Measurements from ENCODE around the gene NTNG1.

The NTNG1 gene

DNA sequence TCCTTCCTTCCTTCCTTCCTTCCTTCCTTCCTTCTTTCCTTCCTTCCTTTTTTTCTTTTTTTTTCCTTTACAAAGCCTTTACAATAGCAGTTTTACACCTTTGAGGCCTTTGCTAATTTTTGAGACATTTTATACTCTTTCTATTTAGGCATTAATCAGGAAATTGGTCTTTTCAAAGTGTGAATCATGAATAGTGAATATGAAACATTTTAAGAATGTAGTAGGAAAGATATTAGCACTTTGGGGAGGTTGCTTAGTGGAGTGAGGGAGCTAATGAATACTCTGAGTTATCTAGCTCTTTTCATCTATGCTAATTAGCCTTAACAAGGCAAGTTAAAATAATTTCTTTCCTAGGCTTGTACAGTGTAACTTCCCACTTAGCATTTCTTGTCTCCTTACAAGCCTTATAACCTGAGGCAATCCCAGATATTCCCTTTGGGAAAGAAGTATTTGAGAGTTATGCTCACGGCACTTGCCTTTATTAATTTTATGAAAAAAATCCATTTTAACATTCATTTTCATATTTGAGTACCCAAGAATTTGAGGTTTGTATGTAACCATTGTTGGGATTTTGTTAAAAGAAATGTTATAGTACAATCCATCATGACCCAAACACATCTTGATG is 122.6 kb downstream of the NTNG1 start:
- no peak for DNase-seq (ENCODE audit: low spot score)

DNA sequence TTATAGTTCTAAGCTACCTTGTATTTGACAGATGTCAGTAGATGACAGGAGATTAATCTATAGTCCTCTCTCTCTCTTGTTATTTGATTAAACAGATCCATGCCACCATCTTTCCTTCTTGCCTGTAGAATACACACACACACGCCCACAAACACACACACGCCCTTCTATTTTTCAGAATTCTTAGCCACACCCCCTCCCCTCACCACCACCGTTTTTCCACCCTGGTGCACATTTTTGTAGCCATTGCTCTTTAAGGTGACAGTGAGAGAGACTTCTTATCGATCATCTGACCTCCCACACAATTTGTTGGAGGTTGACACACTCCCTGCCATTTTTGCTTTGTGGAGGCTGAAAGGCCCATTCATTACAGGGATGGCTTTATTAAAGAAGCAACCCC is 123.2 kb downstream of the NTNG1 start:
- DNase-seq (ENCODE audit: low spot score): no peak

DNA sequence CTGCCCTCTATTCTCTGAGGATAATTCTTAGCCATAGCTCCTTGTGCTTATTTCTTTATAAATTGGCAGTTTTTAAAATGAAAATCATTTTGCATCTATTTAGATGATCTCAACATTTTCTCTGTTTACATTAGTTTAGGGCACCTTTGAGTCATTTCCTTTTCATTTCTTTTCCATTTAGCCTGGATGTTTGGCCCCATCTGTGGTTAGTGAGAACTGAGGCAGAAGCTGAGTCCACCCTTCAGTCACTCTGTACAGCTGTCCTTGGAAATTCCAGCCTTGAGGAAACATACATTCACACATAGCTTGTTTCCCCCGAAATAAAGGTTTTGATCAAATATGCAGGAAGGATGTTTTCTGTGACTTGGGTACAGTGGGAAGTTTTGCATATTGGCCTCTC is 123.7 kb downstream of the NTNG1 start:
- no peak for DNase-seq (ENCODE audit: low spot score)

DNA sequence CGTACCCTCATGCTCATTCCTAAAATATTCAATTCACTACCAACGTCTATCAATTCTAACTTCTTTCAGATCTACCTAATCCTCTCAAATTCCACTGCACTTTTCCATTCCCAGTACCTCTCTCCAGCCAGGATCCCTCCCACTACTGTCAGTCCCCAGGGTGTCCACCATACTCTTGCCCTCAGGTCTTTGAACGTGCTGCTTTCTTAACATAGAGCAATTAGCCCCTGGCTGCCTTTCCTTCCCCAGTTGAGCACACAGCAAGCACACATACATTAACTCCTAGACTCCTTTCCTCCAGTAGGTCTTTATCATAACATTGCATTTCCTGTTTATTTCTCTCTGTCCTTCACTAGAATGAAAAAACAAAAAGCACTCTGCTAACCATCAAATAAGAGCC is 126.7 kb downstream of the NTNG1 start:
- DNase-seq (ENCODE audit: low spot score): no peak

GRCh38 chr1:107272321-107272720 is 131.5 kb downstream of the NTNG1 start:
- DNase-seq (ENCODE audit: low spot score): no peak

DNA sequence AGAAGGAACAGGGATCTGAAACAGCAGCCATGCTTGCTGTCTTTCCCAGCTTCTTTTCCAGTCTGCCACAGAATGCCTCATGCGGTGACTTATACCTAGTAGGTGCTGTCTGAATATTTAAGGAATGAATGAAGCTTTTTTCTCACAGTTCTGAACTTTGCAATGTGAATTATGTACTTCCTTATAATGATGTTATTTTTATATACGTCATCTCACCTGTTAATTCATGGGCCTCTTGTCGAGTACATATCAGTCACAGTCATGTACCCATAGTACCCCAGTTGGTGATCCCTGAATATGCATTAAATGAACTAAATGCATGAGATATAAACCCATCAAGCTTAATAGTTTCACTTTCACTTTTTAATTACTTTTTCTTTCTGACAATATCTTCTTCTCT is 132.7 kb downstream of the NTNG1 start:
- no peak for DNase-seq (ENCODE audit: low spot score)

DNA sequence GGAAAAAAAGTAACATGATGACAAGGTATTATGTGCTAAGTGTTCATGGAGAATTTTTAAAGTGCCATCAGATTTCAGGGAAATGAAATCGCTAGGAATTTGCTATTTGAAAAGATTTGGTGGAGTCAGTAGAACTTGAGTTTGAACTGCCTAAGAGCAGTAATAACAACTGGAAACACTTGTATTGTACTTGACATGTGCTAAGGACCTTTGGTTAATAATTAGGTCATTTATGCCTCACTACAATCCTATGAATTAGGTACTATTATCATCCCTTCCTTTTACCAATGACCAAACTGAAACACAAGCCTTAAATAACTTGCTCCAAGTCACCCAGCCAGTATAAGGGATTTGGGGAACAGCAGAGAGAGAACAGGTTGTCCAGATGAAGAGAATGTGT is 133.4 kb downstream of the NTNG1 start:
- DNase-seq (ENCODE audit: low spot score): no peak

DNA sequence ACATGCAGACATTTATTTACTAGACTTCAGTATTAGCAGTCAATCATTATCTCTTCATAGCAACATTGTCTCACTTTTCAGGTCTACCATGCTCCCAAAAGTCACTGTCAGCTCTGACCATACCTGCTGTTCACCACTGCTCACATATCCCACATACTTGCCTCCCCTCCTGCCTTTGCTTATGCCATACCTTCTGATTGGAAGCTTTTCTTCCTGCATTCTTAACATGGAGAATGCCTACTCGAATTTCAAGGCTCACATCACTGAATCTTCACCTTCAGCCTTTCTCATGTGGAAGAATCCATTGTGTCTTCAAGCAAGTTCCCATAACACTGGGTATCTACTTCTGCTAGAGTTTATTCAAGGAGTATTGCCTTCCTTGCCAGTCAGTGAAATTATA is 135.4 kb downstream of the NTNG1 start:
- no peak for DNase-seq (ENCODE audit: low spot score)

DNA sequence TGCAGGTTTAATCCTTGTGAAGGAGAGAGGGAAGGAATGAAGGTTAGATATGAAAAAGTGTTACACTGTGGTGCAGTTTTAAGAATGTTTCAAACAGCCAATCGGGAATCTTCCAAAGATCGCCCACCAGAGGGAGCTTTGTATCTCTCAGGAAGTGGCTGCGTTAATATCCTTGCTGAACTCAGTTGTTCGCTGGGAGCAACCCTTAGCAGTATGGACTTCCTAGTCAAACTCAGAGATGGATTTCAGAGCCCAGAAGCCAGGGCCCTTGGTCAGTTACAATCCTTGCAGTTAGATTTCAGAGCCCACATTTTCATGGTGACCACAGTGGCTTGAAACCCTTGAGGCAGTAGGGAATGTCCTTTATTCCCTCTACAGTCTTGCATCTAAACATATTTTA is 136.2 kb downstream of the NTNG1 start:
- DNase-seq (ENCODE audit: low spot score): peak; percentile 66

DNA sequence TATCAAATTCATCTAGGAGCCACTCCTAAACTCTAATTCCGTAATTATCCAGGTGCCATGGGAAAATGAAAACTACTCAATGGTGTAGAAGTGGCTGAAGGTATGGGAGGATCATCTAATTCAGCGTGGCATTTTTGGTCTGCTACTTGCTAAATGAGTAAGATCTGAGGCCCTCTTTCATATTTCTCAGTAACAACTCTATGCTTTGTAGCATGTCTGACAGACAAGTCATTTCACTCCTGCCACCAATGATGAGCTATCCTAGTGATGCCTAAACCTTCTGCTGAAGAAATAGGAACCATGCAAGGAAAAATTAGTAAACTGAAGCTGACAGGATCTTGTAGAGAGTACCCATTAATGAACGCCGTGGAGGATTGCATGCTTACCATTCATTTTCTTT is 145.3 kb downstream of the NTNG1 start:
- DNase-seq (ENCODE audit: low spot score): no peak

- DNase-seq (ENCODE audit: low spot score): no peak
Measured at GRCh38 chr1:107291987-107292386, 151.1 kb downstream of the NTNG1 start.

- DNase-seq (ENCODE audit: low spot score): no peak
Measured at GRCh38 chr1:107293901-107294613, 153.2 kb downstream of the NTNG1 start.

DNA sequence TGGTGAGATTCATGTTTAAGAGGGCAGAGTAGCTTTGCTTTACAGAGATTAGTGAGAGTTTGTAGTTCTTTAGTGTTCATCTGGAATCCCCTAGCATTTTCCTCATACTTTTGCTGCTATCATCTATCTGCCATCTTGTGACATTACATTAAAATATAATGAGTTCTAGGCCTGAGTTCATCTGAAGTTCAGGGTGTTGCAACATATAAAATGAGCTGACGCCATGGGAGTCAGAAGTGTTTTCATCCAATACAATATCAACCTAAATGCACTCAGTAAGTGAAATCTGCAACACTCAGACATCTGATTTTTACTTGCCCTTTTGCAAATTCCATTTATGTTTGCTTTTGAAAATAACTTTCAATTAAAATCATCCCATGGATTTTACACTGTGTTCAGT is 153.8 kb downstream of the NTNG1 start:
- DNase-seq (ENCODE audit: low spot score): no peak

DNA sequence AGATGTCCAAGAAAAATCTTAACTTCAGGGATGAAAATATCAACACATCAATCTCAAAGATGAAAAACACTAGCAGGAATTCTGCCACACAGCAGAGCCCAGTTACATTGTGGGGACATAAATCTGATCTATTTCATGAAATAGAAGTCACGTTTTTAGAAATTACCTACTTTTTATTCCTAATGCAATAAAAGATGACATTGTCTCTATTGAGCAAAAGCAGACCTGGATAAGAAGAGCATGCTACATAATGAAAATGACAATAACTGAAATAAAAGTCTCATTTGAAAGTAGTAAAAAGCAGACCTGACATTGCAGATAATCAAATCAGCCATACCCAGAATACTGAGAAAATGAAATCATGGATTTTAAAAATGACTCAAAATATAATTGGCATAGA is 156.8 kb downstream of the NTNG1 start:
- DNase-seq (ENCODE audit: low spot score): no peak

DNA sequence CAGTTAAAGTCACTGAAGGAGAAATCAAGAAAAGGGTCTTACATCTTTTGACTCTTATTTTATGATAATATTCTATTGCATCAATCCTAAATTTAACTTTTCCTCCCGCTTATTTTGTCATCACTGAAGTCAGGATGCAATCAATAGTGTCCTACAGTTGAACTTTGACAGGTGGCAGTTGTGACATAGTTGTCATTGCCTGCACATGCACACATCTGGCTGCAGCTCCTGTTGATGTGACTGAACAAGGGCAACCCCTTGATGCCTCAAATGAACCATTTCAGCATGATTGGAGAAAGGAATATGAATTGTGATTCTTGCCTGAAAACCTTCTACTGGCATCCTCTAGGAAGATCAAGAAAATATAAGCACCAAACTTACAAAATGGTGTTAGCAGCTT is 157.7 kb downstream of the NTNG1 start:
- DNase-seq (ENCODE audit: low spot score): no peak

GRCh38 chr1:107299521-107299920 is 158.7 kb downstream of the NTNG1 start:
- no peak for DNase-seq (ENCODE audit: low spot score)

DNA sequence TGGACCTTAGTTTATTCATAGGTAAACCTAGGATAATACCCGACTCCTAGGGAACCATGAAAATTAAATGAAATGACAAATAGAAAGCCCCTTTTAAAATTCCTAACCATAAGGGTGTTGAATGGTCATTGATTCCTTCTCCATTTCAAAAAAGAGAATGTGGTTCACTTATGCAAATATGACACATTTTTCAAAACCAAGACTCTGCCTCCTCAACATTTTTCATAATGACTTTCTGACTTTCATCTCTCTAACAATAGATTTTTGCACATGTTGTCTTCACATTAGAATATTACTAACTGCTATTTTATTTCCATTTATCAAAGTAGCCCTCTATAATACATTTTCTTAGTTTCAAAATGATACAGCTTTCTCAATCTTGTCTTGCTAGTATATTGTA is 169.1 kb downstream of the NTNG1 start:
- DNase-seq (ENCODE audit: low spot score): no peak

GRCh38 chr1:107315652-107316051 is 174.8 kb downstream of the NTNG1 start:
- DNase-seq (ENCODE audit: low spot score): no peak

DNA sequence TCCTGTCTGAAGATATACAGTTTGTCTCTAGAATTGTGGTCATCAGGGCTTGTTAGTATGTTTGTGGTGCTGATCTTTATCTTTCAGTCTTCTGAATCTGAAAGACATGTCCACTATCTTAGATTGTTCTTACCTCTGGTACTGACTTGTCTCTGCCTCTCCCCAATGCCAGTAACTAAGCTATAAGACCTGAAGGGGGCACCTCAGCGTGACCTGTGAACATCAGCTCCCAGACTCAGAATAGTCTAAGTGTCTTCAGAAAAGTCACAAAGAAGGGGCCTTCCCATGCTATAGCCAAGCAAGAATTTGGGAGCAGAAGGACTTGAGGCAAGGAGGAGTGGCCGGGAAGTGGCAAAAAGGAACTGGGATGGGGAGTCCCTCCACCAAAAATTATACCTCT is 178.1 kb downstream of the NTNG1 start:
- DNase-seq (ENCODE audit: low spot score): no peak

GRCh38 chr1:107323784-107324183 is 182.9 kb downstream of the NTNG1 start:
- DNase-seq (ENCODE audit: low spot score): no peak

DNA sequence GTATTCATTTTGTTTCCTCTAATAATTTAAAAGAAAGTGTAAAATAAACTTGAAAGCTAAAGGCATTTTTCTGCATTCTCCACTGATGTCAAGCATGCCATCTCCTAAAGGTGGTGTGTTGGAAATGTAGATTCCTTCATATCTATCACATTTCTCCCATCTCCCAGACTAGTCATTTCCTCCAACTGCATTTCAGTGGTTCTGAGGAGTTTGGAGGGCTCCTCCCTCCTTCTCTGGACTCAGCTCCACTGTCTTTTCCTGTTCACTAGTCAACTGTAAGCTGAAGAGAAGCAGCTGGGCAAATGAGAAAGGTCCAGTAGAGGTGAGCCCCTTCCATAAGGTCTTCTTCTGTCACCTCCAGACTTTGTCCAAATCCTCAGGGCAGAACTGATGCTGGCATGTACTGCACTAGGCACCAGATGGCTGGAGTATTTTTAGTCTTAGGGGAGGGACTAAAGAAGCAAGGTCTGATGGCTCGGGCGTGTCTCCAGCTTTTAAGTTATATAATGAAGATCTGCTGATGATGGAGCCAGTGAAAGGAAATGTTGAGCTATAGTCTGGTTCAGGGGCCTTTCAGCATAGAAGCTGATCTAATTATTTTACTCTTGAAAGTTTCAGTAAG is 186.1 kb downstream of the NTNG1 start:
- peak; percentile 34 for DNase-seq (ENCODE audit: low spot score)

DNA sequence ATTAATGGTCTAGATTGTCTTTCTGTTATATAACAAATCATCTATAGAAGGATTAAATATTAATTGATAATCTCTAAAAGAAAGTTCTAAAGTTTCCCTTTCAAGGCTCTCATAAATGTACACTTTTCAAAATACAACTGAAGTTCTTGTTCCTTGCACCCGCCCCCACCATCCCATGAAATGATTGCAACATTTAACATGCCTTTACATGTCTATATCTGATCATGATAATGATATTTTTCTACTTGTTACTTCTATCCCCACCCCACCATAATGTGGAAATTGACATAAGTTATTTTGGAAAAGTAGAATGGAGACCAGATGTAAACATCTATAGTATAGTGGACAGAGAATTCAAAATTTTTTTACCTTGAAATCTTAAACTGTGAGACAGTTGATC is 186.6 kb downstream of the NTNG1 start:
- DNase-seq (ENCODE audit: low spot score): no peak

DNA sequence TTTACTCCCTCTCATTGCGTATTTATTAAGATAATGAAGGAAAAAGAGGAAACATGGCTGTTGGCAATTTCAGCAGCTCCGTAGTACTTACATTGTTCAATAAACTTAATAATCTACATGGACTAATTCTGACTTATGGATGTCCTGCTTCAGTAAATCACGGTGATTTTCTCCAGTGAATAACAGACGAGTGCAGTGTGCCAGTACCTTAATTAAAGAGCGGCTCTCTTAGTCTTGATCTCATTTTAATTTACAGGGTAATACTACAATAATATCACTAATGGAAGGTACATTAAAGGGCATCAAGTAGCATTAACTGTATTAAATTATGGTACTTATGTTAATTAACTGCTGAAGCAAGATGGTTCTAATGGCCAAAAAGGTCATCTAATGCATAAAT is 187.2 kb downstream of the NTNG1 start:
- no peak for DNase-seq (ENCODE audit: low spot score)

DNA sequence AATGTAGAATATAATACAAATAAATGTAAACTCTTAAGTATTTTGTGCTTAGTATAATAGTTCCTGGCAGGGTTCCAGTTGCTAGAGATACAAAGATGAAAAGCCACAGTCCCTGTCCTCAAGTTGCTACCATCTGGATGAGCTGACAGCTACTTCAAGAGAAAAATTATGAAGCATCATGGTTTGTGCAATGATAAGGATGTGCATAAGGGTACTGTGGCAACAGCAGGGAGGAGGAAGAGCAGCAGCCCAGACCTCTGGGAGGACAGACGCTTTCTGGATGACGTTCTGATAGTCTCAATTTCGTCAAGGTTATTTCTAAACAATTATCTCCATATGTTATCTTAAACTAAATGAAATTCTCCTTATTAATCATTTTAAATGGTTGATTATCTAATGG is 198.9 kb downstream of the NTNG1 start:
- no peak for DNase-seq (ENCODE audit: low spot score)

Data from AG20443 (cell line).